Spinal cord (tissue), 10 donors: ENCODE results near the gene ERGIC3. TPM values are rescaled to one million over a fixed set of nuclear protein-coding genes. Genes with fewer than 3 reads are reported as not detected.

Experiments used
- DNase-seq, 6 donors: peaks; one replicate each; pipeline versions ENCODE4 v3.0.0 to v3.0.0-alpha.2; 2013 to 2015; ENCODE audit warnings: low spot score in 6 of 6, low read depth in 4 of 6
- H3K27ac ChIP-seq: one replicate; pipeline ENCODE4 v1.5.1; 2013; ENCODE audit warnings: low read depth, low read length, control low read depth
- H3K27me3 ChIP-seq: one replicate; pipeline ENCODE4 v1.6.1; 2013; ENCODE audit warnings: low read length; ENCODE audit not compliant: control insufficient read depth, insufficient read depth
- H3K36me3 ChIP-seq: one replicate; pipeline ENCODE4 v1.6.1; 2013; ENCODE audit warnings: low read length; ENCODE audit not compliant: control insufficient read depth, insufficient read depth
- H3K4me1 ChIP-seq: one replicate; pipeline ENCODE4 v1.6.1; 2013; ENCODE audit warnings: low read length; ENCODE audit not compliant: control insufficient read depth, insufficient read depth
- H3K4me3 ChIP-seq: one replicate; pipeline ENCODE4 v1.5.1; 2013; ENCODE audit warnings: low read depth, low read length, control low read depth
- H3K9me3 ChIP-seq: one replicate; pipeline ENCODE4 v1.6.1; 2013; ENCODE audit warnings: low read length; ENCODE audit not compliant: control insufficient read depth, insufficient read depth
- WGBS: methylation state at CpG from one replicate; pipeline ENCODE4 v1.1.5; 2013; ENCODE audit warnings: missing lambda C conversion rate; ENCODE audit not compliant: insufficient coverage; 5-methylcytosine and 5-hydroxymethylcytosine counted together
- polyA plus RNA-seq, 2 donors: library from polyadenylated mRNA; unstranded; fragments of 120-200 nt; gene quantifications; one replicate each; pipeline ENCODE4 v1.2.1, GENCODE V29; 2013; ENCODE audit not compliant: insufficient read length in 2 of 2
- total RNA-seq, 2 donors: library from RNA; depleted of rRNA in 1 of 2; stranded (reverse); fragments of 120-200 nt in 1 of 2; fragments of >200 nt in 1 of 2; gene quantifications; one replicate each; pipeline versions ENCODE4 v1.2.3 to v1.2.4, GENCODE V29; 2013 to 2014
- donor health status: healthy.

The ERGIC3 gene
- total and polyA plus RNA-seq, 4 donors, result 197 to 336 (median 276) TPM

DNA sequence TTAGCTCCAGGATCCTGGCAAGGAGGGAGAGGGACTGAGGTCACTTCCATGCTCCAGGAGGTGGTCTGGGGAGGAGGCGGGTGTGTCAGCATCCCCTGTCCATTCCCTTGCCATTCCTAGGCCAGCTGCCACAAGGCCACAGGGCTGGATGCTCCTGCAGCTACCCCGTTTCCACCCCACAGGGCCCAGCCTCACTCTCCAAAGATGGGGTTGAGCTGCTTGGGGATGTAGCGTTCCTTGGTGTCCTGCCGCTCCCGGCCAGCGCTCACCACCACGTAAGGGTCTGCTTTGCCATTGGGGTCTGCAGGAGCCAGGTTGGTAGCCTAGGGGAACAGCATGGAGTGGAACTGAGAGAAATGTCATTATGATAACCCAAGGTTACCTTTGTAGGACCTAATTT lies 23.0 kb downstream of the ERGIC3 start:
- 91% methylated on average over 6 of the region's 7 CpGs for WGBS
- Histone ChIP-seq H3K9me3 (no peaks in the 10 kb centered on the region), H3K36me3 (peaks cover 7% of the 10 kb centered on the region), H3K4me1 (peaks cover 3% of the 10 kb centered on the region), H3K27me3 (no peaks in the 10 kb centered on the region), H3K27ac (no peak overlapping the region), H3K4me3 (no peak overlapping the region)
- DNase-seq, result no peak

DNA sequence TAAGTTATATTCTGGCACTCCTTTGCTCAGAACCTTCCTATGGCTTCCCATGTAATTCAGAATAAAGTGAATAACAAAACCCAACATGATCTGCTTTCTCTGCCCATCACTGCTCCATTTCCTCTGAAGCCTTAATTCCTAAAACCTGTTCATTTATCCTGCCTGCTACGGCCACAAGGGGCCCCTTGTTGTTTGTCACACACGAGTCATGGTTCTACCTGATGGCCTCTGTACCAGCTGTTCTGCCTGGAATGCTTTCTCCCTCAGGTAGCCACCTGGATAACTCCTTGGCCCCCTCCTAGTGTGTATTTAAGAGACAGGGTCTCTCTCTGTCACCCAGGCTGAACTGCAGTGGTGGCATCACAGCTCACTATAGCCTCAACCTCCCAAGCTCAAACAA lies 26.8 kb downstream of the ERGIC3 start:
- WGBS, result 23% methylated on average over 2 of the region's 2 CpGs
- no peak for DNase-seq
- Histone ChIP-seq H3K27me3 (no peaks in the 10 kb centered on the region), H3K9me3 (peaks cover 2% of the 10 kb centered on the region), H3K36me3 (no peaks in the 10 kb centered on the region), H3K4me1 (no peaks in the 10 kb centered on the region), H3K4me3 (no peak overlapping the region), H3K27ac (no peak overlapping the region)

DNA sequence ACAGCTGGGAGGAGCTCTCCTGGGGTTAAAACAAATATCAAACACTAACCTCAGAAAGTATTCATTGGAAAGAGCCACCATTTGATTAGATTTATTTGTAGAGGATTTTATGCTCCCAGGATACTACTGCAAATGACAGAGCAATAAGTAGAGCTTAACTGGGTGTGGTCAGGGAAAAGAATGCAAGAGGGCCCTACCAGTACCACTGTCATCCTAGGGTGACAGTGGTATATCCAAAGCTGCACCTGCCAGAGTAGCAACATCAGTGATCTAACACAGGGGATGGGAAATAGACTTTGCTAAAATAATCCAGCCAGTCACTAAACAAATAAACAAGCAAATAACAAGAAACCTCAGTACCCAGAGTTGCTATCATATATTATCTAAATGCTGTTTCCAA lies 29.7 kb downstream of the ERGIC3 start:
- Histone ChIP-seq H3K27ac (no peak overlapping the region), H3K36me3 (no peaks in the 10 kb centered on the region), H3K9me3 (peaks cover 2% of the 10 kb centered on the region), H3K4me3 (no peak overlapping the region), H3K27me3 (no peaks in the 10 kb centered on the region), H3K4me1 (no peaks in the 10 kb centered on the region)
- no peak for DNase-seq

DNA sequence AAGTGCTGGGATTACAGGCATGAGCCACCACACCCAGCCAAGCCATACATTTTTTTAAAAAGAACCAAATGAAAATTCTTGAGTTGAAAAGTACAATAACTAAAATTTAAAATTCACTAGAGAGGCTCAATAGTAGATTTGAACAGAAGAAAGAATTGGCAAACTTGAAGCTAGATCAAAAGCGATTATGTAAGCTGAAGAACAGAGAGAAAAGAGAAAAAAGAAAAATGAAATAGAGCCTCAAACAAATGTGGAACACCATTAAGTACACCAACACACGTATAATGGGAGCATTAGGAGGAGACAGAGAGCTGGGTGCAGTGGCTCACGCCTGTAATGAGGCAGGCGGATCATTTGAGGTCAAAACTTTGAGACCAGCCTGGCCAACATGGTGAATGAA lies 31.0 kb downstream of the ERGIC3 start:
- DNase-seq, result no peak
- peaks cover 2% of the 10 kb centered on the region for H3K9me3 ChIP-seq
- WGBS, result 100% methylated on average over 1 of the region's 4 CpGs
- H3K27ac ChIP-seq, result no peak overlapping the region
- H3K4me1 ChIP-seq, result no peaks in the 10 kb centered on the region
- H3K27me3 ChIP-seq, result no peaks in the 10 kb centered on the region
- H3K36me3 ChIP-seq, result no peaks in the 10 kb centered on the region
- H3K4me3 ChIP-seq, result no peak overlapping the region

DNA sequence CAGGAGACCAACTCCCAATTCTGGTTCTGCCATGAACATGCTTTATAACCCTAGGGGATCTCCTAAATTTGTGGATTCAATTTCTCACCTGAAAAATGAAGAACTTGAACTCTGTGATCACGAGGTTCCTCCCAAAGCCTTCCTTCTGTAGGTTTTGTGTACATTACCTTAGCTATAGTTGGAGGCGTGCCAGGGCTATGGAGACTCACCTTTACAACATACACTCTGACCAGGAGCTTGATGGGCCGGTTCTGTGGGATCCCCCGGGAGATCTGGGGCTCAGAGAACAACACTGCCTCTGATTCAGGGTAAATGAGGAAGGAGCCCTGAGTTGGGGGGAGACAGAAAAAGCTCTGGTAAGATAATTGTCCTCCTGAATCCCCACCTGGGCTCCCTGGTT lies 34.1 kb downstream of the ERGIC3 start:
- H3K36me3 ChIP-seq, result no peaks in the 10 kb centered on the region
- no peak overlapping the region for H3K27ac ChIP-seq
- no peak for DNase-seq
- H3K4me3 ChIP-seq, result no peak overlapping the region
- peaks cover 2% of the 10 kb centered on the region for H3K9me3 ChIP-seq
- H3K27me3 ChIP-seq, result no peaks in the 10 kb centered on the region
- no peaks in the 10 kb centered on the region for H3K4me1 ChIP-seq
- no CpG with 5 or more reads among the region's 4 CpGs for WGBS

DNA sequence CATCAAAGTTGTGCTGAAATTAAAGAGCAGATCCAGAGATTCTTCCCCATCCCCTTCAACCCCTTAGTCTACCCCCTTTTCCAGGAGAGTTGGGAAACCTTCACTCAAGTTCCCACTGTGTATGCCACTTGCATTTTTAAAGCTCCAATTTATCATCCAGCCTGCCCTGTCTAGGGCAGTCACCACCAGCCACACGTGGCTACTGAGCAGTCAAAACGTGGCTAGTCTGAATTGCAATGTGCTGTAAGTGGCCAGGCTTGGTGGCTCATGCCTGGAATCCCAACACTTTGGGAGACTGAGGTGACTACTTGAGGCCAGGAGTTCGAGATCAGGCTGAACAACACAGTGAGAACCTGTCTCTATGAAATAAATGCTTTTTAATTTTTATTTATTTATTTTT lies 34.9 kb downstream of the ERGIC3 start:
- Histone ChIP-seq H3K36me3 (no peaks in the 10 kb centered on the region), H3K27ac (no peak overlapping the region), H3K9me3 (peaks cover 2% of the 10 kb centered on the region), H3K4me3 (no peak overlapping the region), H3K4me1 (no peaks in the 10 kb centered on the region), H3K27me3 (no peaks in the 10 kb centered on the region)
- 77% methylated on average over 3 of the region's 3 CpGs for WGBS
- DNase-seq, result no peak

DNA sequence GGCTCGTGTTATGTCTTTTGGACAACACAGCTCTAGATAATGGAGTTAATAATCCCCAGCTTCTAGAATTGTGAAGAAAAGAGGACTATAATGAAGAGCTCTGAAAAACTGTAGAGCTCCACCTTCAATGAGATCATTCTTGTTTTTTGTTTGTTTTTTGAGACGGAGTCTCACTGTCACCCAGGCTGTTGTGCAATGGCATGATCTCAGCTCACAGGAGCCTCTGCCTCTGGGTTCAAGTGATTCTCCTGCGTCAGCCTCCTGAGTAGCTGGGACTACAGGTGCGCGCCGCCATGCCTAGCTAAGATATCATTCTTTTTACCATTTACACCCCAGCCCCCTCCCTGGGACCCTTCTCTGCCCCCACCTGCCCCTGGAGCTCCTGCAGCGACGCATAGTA lies 36.6 kb downstream of the ERGIC3 start:
- Histone ChIP-seq H3K9me3 (no peaks in the 10 kb centered on the region), H3K27me3 (no peaks in the 10 kb centered on the region), H3K27ac (no peak overlapping the region), H3K36me3 (no peaks in the 10 kb centered on the region), H3K4me1 (no peaks in the 10 kb centered on the region), H3K4me3 (no peak overlapping the region)
- no peak for DNase-seq
- WGBS, result 89% methylated on average over 5 of the region's 8 CpGs

DNA sequence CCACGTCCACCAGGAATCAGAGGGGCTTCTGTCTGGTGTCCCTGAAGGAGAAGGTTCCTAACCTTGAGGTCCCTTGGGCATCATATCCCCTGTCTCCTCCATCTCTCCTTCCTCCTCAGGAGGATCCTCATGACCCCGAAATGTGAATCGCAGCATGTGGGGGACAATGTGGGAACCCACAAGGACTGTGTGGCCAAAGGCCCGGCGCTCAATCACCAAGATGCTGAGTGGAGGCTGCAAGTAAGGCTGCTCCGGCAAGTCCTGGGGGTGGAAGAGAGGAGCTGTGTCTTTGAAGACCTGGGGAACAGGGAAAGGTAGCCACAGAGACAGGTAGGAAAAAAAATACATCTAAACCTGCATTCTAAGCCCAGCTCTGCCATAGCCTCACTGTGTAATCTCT lies 37.3 kb downstream of the ERGIC3 start:
- H3K4me3 ChIP-seq, result no peak overlapping the region
- H3K36me3 ChIP-seq, result no peaks in the 10 kb centered on the region
- no peaks in the 10 kb centered on the region for H3K27me3 ChIP-seq
- no peaks in the 10 kb centered on the region for H3K4me1 ChIP-seq
- no peak overlapping the region for H3K27ac ChIP-seq
- no peak for DNase-seq
- no peaks in the 10 kb centered on the region for H3K9me3 ChIP-seq
- WGBS, result 97% methylated on average over 4 of the region's 6 CpGs

DNA sequence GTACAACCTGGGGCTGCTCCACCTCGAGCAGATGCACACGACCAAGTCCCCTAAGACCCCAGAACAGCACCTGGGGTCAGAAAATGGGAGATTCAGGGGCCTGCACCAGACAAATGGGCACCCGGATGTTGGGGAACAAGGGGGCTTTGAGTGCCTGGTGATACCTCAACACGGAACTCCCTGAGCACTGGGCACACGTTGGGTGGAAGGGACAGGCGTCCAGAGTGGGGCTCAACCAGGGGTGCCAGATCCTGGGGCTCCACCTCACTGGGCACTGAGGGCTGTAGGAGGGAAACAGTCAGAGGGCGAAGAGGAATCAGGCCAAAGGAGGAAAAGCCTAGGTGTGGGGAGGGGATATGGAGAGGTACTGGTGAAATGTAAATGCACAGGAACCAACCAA lies 40.3 kb downstream of the ERGIC3 start:
- no peak overlapping the region for H3K4me3 ChIP-seq
- no peaks in the 10 kb centered on the region for H3K27me3 ChIP-seq
- 93% methylated on average over 7 of the region's 7 CpGs for WGBS
- DNase-seq, result no peak
- no peaks in the 10 kb centered on the region for H3K9me3 ChIP-seq
- H3K36me3 ChIP-seq, result no peaks in the 10 kb centered on the region
- H3K27ac ChIP-seq, result no peak overlapping the region
- no peaks in the 10 kb centered on the region for H3K4me1 ChIP-seq

DNA sequence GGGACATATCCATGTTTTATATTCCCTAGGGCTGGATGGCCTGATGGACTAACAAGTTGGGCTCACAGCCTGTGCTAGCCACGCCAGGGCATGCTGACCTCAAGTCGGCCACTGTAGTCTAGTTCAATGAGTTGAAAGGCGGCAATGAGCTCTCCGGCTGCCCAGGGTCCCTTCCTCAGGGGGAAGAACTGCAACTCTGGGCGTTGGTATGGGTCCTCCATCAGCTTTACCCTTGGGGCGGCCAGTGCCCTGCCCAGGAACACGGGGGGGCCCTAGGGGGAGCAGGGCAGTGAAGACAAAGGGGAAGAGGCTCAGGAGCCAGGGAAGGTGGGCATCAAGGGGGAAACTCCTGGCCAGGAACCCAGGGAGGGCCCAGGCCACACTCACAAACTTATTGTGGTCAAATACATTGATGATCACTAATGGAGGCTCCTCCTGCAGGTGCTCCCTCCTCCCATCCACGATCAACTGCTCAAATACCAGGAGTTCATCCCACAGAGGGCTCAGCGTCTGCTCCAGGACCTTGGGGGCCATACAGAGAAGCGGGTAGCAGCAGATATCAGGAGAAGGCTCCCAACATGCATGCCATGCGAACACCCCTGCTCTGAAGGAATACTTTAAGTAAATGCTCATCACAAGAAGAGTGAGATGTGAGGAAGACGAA lies 41.0 kb downstream of the ERGIC3 start:
- Histone ChIP-seq H3K27me3 (no peaks in the 10 kb centered on the region), H3K4me1 (no peaks in the 10 kb centered on the region), H3K9me3 (no peaks in the 10 kb centered on the region), H3K4me3 (no peak overlapping the region), H3K36me3 (no peaks in the 10 kb centered on the region), H3K27ac (no peak overlapping the region)
- no peak for DNase-seq
- 87% methylated on average over 10 of the region's 12 CpGs for WGBS
